ENCODE data around the gene YJU2. TPM values are rescaled to one million over a fixed set of nuclear protein-coding genes. Genes with fewer than 3 reads are reported as not detected.
A peak's percentile ranks its signal among the peaks of the same experiment; 100 is the strongest.

YJU2 gene
- total and polyA plus RNA-seq, 2 experiments from 2014 or later: 10.6 to 17.3 TPM

GRCh38 chr19:4208385-4209094 lies 38.3 kb upstream of the YJU2 start:
- Histone ChIP-seq H4K20me1 (ENCODE audit: insufficient read depth) (no peaks in the 10 kb centered on the region), H3K4me1 (ENCODE audit: insufficient read depth) (no peaks in the 10 kb centered on the region), H2AFZ (no peak overlapping the region), H3K4me3 (no peak overlapping the region), H3K27me3 (replicated peaks; ENCODE audit: insufficient read depth) (no peaks in the 10 kb centered on the region), H3K27ac (no peak overlapping the region), H3K9ac (no peak overlapping the region), H3K9me2 (ENCODE audit: insufficient read depth) (no peaks in the 10 kb centered on the region), H3F3A (ENCODE audit: insufficient read depth) (no peaks in the 10 kb centered on the region), H3K9me3 (ENCODE audit: low read depth) (no peaks in the 10 kb centered on the region), H3K4me2 (ENCODE audit: unreplicated experiment) (no peak overlapping the region), H3K36me3 (ENCODE audit: low read depth) (no peaks in the 10 kb centered on the region), H3K79me2 (ENCODE audit: insufficient read depth) (no peaks in the 10 kb centered on the region)
- TF ChIP-seq EZH2phosphoT487 (IDR thresholded peaks at IDR 0.05; ENCODE audit: insufficient read depth, low read depth) (no peak), EZH2 (IDR thresholded peaks at IDR 0.05; ENCODE audit: insufficient read depth, poor library complexity, severe bottlenecking) (no peak)
- WGBS, 2 experiments (ENCODE audit: low coverage in 1 of 2, low lambda C conversion rate in 2 of 2, missing lambda C conversion rate in 2 of 2): 66 to 72% methylated on average over 12 to 13 of the region's 13 CpGs
- in situ Hi-C loops (cut with MboI): no loop called here
- DNase-seq: peak; percentile 48

- H3K9me2 ChIP-seq (ENCODE audit: insufficient read depth): no peaks in the 10 kb centered on the region
- WGBS, 2 experiments (ENCODE audit: low coverage in 1 of 2, low lambda C conversion rate in 2 of 2, missing lambda C conversion rate in 2 of 2): 68 to 76% methylated on average over 12 to 15 of the region's 15 CpGs
- TF ChIP-seq EZH2 (IDR thresholded peaks at IDR 0.05; ENCODE audit: insufficient read depth, poor library complexity, severe bottlenecking) (no peak), EZH2phosphoT487 (IDR thresholded peaks at IDR 0.05; ENCODE audit: insufficient read depth, low read depth) (no peak)
- H3F3A ChIP-seq (ENCODE audit: insufficient read depth): no peaks in the 10 kb centered on the region
- no peak overlapping the region for H3K4me3 ChIP-seq
- in situ Hi-C loops (cut with MboI): no loop called here
- no peaks in the 10 kb centered on the region for H3K27me3 ChIP-seq (replicated peaks; ENCODE audit: insufficient read depth)
- H3K4me2 ChIP-seq (ENCODE audit: unreplicated experiment): no peak overlapping the region
- H4K20me1 ChIP-seq (ENCODE audit: insufficient read depth): no peaks in the 10 kb centered on the region
- no peaks in the 10 kb centered on the region for H3K4me1 ChIP-seq (ENCODE audit: insufficient read depth)
- H3K9ac ChIP-seq: no peak overlapping the region
- no peaks in the 10 kb centered on the region for H3K79me2 ChIP-seq (ENCODE audit: insufficient read depth)
- H3K27ac ChIP-seq: no peak overlapping the region
- no peaks in the 10 kb centered on the region for H3K36me3 ChIP-seq (ENCODE audit: low read depth)
- DNase-seq: no peak
- H2AFZ ChIP-seq: no peak overlapping the region
- no peaks in the 10 kb centered on the region for H3K9me3 ChIP-seq (ENCODE audit: low read depth)
These were observed 36.6 kb upstream of the YJU2 start for GRCh38 chr19:4210166-4210731.

- H3K4me1 ChIP-seq (ENCODE audit: insufficient read depth): no peaks in the 10 kb centered on the region
- no peak for DNase-seq
- H3K9ac ChIP-seq: no peak overlapping the region
- no peak overlapping the region for H3K4me3 ChIP-seq
- no peaks in the 10 kb centered on the region for H3K79me2 ChIP-seq (ENCODE audit: insufficient read depth)
- H3K27ac ChIP-seq: no peak overlapping the region
- in situ Hi-C loops (cut with MboI): no loop called here
- no peaks in the 10 kb centered on the region for H3K36me3 ChIP-seq (ENCODE audit: low read depth)
- no peaks in the 10 kb centered on the region for H3K9me3 ChIP-seq (ENCODE audit: low read depth)
- no peaks in the 10 kb centered on the region for H4K20me1 ChIP-seq (ENCODE audit: insufficient read depth)
- H3K4me2 ChIP-seq (ENCODE audit: unreplicated experiment): no peak overlapping the region
- H3K9me2 ChIP-seq (ENCODE audit: insufficient read depth): no peaks in the 10 kb centered on the region
- H3K27me3 ChIP-seq (replicated peaks; ENCODE audit: insufficient read depth): no peaks in the 10 kb centered on the region
- H2AFZ ChIP-seq: no peak overlapping the region
- WGBS, 2 experiments (ENCODE audit: low coverage in 1 of 2, low lambda C conversion rate in 2 of 2, missing lambda C conversion rate in 2 of 2): 77 to 94% methylated on average over 2 to 3 of the region's 3 CpGs
- H3F3A ChIP-seq (ENCODE audit: insufficient read depth): no peaks in the 10 kb centered on the region
- TF ChIP-seq EZH2phosphoT487 (IDR thresholded peaks at IDR 0.05; ENCODE audit: insufficient read depth, low read depth) (no peak), EZH2 (IDR thresholded peaks at IDR 0.05; ENCODE audit: insufficient read depth, poor library complexity, severe bottlenecking) (no peak)
These were observed 33.8 kb upstream of the YJU2 start for GRCh38 chr19:4213116-4213515.

GRCh38 chr19:4215807-4216206 lies 31.1 kb upstream of the YJU2 start:
- Histone ChIP-seq H2AFZ (no peak overlapping the region), H3K4me2 (ENCODE audit: unreplicated experiment) (no peak overlapping the region), H4K20me1 (ENCODE audit: insufficient read depth) (no peaks in the 10 kb centered on the region), H3K9ac (no peak overlapping the region), H3F3A (ENCODE audit: insufficient read depth) (no peaks in the 10 kb centered on the region), H3K27ac (no peak overlapping the region), H3K4me1 (ENCODE audit: insufficient read depth) (no peaks in the 10 kb centered on the region), H3K27me3 (replicated peaks; ENCODE audit: insufficient read depth) (no peaks in the 10 kb centered on the region), H3K9me2 (ENCODE audit: insufficient read depth) (no peaks in the 10 kb centered on the region), H3K36me3 (ENCODE audit: low read depth) (no peaks in the 10 kb centered on the region), H3K79me2 (ENCODE audit: insufficient read depth) (no peaks in the 10 kb centered on the region), H3K9me3 (ENCODE audit: low read depth) (no peaks in the 10 kb centered on the region), H3K4me3 (no peak overlapping the region)
- DNase-seq: no peak
- WGBS, 2 experiments (ENCODE audit: low coverage in 1 of 2, low lambda C conversion rate in 2 of 2, missing lambda C conversion rate in 2 of 2): 36 to 38% methylated on average over 10 of the region's 10 CpGs
- in situ Hi-C loops (cut with MboI): no loop called here
- no peak for TF ChIP-seq EZH2 (IDR thresholded peaks at IDR 0.05; ENCODE audit: insufficient read depth, poor library complexity, severe bottlenecking)
- TF ChIP-seq EZH2phosphoT487 (IDR thresholded peaks at IDR 0.05; ENCODE audit: insufficient read depth, low read depth): no peak

All from GM23248 (cell line).